HL-60/S4 (cell line): Measurements from ENCODE around the gene TRPV4.

Source experiments
- in situ Hi-C: fragments of 300-500 bp; cut with MboI; formaldehyde crosslinking; loops from 2 replicates; pipeline ENCODE4 v1.14.3; 2022; ENCODE audit warnings: low sequenced_read_pairs

TRPV4 gene

DNA sequence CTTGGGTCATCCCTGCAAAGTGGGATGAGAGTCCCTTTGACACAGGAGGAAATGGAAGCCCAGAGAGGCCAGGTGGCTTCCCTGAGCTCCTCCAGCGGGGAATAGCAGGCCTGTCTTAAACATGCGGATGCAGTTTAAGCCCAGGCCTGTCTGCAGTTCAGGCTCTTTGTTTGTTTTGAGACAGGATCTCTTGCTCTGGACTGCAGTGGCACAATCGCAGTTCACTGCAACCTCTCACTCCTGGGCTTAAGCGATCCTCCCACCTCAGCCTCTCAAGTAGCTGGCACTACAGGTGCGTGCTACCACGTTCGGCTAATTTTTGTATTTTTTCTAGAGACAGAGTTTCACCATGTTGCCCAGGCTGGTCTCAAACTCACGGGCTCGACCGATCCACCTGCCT is 3.5 kb downstream of the TRPV4 start:
- in situ Hi-C loops: no loop called here

DNA sequence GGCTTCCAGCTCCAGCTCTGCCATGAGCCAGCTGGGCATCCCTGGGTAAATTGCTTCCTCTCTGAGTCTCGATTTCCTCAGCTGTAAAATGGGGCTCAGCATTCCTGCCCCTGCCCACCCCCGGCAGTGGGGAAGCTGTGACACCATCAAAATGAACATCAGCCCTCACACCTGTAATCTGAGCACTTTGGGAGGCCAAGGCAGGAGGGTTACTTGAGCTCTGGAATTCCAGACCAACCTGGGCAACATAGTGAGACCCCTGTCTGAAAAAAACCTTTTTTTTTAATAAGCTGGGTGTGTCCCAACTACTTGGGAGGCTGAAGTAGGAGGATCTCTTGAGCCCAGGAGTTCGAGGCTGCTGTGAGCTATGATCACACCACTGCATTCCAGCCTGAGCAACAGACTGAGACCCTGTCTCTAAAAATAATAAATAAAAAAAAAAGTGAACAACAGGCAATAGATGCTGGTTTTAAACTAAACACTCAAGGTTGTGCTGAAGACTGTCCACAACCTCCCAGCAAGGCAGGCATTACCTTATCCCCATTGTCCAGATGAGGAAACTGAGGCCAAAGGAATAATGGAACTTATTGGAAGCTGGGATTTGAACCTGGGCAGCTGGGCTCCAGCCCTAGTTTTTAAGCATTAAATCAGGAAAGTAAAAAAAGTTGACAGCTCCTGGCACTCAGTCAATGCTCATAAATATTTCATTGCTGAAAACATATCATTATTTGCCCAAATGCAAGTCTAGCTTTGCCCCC is 4.3 kb downstream of the TRPV4 start:
- in situ Hi-C loops: no loop called here

DNA sequence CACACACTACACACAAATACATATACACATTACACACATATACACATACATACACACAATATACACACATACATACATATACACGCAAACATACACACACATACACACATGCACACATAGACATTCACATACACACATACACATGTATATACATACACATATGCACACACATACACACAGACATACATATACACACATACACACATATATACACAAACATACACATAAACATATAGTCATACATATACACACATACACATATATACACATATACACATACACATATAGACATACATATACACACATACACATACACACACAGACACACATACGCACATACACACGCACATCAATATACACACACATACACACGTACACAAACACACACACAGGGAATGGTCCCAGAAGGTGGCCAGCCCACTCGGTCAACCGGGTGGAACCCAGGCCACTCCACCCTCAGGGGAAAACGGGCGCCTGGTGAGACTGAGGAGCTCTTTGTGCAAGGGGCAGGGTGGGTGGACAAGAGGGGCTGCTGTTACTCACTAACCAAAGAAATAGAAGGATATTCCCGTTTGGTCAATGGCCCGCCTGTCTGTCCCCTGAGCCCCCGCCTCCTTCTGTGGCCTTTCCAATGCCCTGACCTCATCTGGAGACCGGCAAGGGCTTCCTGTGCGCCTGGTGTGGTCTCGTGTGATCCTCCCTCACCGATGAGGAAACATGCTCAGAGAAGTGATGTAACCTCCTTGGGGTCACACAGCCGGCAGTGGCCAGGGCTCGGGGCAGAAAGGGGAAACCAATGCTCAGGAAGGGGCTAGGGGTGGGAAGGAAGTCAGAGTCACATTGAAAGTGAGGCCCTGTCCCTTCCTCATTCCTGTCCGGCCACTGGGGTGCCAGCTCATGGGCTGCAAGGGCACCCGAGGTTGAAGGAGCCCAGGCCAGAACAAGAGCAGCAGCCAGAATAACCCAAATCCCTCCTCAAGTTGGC is 5.3 kb downstream of the TRPV4 start:
- in situ Hi-C loops: no loop called here

DNA sequence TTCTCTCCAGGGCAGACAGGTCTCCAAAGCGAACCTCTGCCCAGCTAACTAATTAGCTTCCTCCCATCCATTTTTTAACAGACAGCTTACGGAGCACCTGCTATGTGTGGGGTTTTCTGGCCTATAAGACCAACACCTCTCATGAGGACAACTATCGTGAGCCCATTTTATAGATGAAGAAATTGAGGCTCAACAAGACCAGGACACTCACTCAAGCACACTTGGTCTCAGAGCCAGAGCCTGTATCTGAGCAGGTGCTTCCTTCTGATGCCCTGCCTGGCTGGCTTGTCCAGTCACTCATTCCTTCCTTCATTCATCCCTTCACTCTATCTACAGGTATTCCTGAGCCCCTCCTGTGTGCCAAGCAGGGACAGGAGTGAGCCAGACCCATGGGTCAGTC is 6.1 kb downstream of the TRPV4 start:
- in situ Hi-C loops: no loop called here

DNA sequence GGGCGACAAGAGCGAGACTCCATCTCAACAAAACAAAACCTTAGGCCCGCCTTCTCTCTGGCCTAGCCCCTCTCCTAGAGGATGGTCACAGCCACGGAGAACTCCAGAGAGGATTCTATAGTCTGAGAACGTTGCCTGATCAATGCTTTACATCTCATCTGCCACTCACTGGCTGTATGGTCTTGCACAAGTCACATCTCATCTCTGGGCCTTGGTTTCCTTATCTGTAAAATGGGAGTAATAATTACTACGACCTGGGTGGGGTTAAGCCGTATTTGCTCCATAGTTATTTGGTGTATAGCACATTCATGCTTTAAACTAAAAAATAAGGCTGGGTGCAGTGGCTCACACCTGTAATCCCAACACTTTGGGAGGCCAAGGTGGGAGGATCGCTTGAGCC is 8.5 kb downstream of the TRPV4 start:
- in situ Hi-C loops: no loop called here

DNA sequence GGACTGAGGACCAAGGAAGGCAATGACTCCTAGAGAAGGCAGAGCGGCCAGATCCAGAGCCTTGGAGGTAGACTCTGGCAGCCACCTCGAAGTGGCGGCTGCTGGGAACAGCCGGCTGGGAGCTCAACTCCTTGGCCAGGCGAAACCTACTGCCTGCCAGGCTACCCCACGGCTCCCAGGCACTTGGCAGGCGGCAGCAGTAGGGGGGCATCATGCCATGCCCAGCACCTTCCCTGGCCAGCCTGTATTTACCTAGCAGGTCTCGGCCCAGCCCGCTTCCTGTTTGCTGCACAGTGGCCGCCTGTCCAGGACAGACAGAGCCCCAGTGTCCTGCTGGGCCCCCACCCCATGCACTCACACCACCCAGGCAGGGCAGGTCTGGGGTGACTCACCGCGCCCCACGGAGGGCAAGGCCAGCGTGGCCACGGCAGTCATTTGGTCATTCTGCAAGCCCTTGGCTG is 10.2 kb downstream of the TRPV4 start:
- in situ Hi-C loops: no loop called here

DNA sequence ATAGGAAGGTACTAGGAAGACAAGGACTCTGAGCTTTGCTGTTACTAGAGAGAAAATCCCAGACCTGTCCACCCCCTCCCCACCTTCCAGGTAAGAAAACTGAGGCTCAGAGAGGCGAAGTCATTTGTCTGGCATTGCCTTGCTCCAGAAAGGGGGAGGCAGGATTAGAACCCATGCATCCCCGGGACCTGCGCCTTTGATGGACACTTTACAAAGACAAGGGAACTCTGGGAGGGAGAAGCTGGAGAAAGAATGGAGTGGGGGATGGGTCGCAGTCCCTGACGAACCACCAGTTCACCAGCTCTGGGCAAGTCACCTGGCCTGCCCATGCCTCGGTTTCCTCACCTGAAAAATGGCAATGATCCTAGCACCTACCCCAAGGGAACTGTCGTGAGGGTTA is 10.8 kb downstream of the TRPV4 start:
- in situ Hi-C loops: no loop called here

DNA sequence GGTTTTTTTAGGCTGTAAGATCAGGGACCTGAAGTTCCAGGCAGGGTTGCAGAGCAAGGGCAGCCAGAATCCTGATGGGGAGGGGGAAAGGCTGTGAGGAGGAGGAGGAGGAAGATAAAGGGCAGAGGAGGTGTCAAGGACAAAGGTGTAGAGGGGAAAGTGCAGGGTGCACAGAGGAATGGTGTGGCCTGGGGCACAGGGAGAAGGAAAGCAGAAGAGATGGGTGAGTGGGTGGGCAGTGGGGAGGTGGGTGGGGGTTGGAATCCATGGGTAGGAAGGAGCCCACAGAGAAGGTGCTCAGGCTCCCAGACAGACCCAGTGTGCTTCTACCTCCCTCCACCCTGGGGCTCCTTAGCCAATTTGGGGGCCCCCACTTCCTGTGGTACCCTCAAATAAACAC is 11.2 kb downstream of the TRPV4 start:
- in situ Hi-C loops: no loop called here

DNA sequence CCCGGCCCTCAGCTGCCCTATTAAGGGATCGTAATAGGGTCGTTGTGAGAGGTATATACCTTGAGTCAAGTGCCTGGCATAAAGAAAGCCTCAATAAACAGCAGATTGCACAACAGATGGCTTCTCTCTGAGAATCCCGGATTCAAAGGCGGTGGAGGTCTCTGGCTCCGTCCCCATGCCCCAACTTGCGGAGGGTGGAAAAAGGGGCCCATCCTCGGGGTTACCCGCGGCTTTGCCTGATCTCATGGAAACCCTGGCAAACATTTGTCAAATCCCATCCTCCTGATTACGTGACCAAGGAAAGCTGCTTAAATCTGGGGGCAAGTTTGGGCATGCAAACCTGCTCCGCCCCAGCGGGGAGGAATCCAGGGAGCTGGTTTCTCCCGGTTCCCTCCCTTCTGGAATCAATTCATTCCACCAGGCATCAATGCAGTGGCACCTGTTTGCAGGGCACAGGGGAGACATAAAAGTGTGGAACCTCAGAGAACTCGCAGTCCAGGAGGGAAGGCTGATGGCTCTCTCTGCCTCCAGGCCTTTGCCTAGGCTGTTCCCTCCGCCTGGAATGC is 12.3 kb downstream of the TRPV4 start:
- in situ Hi-C loops: no loop called here

DNA sequence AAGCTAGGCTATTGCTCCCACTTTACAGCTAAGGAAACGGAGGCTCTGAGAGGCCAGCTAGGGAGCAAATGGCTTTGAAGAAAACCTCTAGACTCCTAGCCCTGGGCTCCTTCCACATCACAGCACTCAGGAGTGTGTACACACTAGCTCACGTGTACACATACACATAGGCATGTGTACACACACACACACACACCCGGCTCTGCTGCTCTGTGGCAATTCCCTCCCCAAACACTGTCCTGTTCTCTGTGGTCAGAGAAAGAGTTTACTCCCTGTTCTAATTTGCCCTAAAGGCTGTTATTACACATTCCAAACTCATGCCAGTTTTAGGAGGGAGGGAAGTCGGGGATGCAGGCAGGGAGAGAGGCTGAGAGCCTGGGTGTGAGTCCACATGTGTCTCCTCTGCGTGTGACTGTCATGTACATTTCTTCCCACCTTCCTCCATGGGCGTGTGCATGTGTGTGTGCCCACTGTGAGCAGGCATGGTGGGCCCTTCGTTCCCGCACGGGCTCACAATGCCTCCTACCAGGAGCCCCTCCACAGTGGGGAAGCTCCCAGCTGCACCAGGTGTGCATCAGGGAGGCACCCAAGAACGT is 14.2 kb downstream of the TRPV4 start:
- in situ Hi-C loops: no loop called here

DNA sequence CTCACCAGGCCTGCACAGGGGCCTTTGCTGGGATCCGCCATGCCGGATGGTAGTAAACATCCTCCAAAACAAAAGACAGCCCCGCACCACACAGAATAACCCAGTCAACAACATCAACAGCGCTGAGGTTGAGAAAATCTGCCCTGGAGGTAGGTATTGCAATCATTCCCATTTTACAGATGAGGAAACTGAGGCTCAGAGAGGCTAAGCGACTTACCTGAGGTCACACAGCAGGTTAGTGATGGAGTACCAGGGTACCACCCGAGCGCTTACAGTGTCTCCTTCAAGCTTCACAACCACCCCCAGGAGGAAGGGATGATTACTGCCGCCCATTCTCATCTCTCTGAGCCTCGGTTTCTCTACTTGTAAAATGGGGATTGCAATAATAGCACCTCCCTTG is 14.9 kb downstream of the TRPV4 start:
- in situ Hi-C loops: no loop called here

DNA sequence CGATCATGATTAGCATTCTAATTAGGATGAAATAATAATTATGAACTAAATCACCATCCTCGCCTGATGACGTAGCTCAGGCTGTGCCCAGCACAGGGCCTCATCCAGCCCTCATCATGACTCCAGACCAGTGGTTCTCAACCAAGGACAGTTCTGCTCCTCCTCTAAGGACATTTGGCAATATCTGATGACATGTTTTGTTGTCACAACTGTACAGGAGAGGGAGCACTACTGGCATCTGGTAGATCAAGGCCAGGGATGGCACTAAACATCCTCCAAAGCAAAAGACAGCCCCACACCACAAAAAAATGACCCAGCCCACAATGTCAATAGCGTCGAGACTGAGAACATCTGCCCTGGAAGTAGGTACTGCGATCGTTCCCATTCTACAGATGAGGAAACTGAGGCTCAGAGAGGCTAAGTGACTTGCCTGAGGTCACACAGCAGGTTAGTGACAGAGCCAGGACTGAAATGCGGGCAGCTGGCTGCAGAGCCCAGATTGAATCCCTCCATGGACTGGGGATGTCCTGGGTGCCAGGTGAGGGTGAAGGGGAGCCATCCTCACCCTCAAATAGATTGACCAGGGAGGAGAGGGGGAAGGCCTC is 15.5 kb downstream of the TRPV4 start:
- in situ Hi-C loops: no loop called here

DNA sequence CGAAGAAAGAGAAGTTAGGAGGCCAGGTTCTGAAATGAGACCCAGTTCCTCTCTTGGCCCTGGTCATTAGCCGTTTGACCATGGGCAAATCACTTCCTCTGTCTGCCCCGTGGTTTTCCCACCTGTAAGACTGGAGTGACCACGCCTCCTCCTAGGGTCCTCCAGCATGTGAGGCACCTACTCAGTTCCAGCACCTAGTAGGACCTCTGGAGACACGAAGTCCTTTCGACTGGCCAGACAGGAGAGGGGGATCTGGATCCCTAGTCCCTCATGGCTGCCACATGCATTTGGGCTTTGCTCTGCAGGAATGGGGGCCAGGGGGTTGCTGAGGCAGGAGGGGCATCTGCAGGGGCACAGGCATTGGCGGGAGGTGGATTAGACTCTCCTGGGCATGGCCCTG is 16.3 kb downstream of the TRPV4 start:
- in situ Hi-C loops: no loop called here

DNA sequence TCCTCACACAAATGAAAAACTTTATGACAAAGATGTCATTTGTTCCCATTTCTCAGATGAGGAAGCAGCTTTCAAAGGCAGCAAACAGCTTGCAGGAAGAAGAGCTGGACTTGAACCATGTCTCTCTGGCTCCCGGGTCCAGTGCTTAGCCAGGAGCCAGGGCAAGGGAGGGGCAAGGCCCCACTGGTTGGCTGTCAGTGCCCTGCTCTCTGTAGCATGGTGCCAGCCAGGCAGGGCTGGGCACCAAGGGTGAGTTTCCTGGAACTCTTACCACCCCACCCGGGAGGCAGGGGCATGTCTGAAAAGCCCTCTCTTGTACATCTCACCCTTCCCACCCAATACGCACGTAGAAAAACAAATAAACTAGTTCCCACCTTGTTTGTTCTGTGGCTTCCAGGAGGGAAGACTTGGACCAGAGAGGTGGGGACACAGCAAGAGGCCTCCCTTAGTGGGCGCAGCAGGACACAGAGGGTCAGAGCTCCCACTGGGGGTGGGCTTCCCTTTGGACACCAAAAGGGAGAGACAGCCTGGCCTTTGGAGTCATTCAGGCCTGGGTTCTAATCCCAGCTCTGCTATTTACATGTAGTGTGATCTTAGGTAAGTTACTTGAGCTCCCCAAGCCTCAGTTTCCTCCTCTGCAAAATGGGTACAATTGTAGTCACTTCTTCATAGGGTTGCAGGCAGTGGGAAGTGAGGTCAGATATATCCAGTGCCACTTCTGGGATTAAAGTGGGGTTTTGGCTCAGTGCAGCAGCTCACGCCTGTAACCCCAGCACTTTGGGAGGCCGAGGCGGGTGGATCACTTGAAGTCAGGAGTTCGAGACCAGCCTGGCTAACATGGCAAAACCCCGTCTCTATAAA is 17.2 kb downstream of the TRPV4 start:
- in situ Hi-C loops: no loop called here

DNA sequence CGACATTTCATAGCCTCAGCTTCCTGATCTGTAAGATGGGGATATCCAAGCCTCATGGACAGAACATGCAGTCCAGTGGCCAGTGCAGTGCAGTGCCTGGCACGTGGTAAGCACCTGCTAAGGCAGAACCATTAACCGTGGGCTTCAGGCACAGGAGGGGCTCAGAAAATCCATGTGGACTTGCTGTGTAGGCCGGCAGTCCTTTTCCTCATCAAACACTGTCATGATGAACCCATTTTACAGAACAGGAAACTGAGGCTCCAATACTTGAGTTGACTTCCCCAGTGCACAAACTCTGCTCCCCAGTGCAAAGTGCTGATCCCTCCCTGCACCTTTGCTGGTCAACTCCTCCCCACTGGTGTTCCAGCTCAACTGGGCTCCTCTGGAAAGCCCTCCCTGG is 18.0 kb downstream of the TRPV4 start:
- in situ Hi-C loops: no loop called here

DNA sequence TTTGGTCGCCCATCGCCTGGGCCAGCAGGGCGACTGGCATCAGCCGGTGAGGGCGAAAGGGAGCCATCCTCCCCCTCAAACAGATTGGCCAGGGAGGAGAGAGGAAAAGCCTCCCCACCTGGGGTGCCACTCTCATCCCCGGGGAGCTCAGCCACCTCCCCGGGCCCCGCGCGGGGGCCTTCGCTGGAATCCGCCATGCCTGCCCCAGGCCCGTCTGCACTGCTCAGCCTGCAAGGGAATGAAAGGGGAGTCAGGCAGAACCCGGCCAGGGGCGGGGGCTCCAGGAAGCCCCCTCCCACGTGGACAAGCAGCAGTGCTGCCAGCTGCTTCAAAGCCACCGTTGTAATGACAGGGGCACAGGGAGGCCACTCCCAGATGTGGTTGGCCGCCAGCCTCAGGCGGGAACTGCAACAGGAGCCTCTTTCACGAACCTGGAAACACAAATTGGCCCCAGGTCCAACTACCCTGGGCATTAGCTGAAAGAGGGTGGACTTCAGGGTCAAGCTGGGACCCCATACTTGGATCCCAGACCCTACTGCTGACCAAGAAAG is 18.5 kb downstream of the TRPV4 start:
- in situ Hi-C loops: no loop called here

DNA sequence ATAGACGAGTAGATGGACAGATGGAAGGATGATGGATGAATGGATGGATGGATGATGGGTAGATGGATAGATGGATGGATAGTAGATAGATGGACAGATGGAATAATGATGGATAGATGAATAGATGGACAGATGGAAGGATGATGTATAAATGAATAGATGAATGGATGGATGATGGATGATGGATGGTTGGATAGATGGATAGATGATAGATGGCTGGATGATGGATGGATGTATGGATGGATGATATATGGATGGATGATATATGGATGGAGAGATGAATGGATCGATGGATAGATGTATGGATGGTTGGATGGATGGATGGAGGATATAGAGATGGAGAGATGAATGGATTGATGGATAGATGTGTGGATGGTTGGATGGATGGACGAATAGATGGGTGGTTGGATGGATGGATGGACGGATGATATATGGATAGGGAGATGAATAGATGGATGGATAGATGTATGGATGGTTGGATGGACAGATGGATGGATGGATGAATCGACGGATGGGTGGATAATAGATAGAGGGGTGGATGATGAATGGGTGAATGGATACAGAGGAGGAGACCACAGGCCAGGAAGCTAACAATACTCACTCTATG is 19.3 kb downstream of the TRPV4 start:
- in situ Hi-C loops: no loop called here

DNA sequence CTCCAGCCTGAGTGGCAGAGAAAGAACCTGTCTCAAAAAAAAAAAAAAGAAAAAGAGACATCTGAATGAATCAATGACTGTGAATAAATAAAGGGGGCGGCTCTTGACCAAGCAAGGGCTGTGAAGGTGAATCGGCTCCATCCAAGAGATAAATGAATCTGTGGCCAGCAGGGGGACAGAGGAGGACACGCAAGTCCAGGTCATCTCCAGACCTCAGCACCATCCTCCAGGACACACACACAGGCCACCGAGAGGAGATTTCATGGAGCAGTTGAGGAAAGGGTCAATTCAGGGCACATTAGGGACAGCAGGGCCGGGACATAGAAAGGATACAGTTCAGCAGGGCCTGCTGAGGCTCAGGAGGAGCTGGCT is 21.6 kb downstream of the TRPV4 start:
- in situ Hi-C loops: no loop called here

DNA sequence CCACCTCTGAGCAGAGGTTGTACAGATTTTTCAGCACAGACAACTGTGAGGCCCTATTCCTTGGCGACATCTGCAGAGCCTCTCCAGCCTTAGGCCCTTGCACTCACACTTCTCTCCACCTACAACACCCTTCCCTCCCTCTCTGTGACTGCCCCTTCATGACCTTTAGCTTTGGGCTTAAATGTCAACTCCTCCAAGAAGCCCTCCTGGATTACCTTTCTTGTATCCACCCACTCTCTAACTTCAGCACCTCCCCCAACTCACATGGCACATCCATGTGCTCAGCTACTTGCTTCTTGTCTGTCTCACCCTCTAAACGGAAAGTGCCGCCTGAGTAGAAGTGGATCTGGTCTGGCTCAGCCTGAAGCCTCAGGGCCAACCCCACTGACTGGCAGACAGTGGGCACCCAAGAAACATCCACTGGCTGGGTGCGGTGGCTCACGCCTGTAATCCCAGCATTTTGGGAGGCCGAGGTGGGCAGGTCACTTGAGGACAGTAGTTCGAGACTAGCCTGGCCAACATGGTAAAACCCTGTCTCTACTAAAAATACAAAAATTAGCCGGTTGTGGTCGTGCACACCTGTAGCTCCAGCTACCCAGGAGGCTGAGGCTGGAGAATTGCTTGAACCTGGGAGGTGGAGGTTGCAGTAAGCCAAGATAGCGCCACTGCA is 22.1 kb downstream of the TRPV4 start:
- in situ Hi-C loops: no loop called here
